ENCODE measurements around the gene INO80. TPM values are rescaled to one million over a fixed set of nuclear protein-coding genes. Genes with fewer than 3 reads are reported as not detected.

The INO80 gene
- total RNA-seq, 1 donor from 2014 or later, result 23.5 TPM

GRCh38 chr15:40981186-40981585 lies 134.9 kb downstream of the INO80 start:
- peaks cover 87 to 96% (median 93%) of the 10 kb centered on the region in 3 donors for H3K36me3 ChIP-seq (ENCODE audit: control insufficient read depth in 3 of 3, insufficient read depth in 3 of 3, low read length in 3 of 3)
- H3K27me3 ChIP-seq (ENCODE audit: control insufficient read depth in 3 of 3, insufficient read depth in 3 of 3, low read length in 3 of 3), result no peaks in the 10 kb centered on the region
- no peak overlapping the region for H3K4me3 ChIP-seq (ENCODE audit: low read length in 3 of 3)
- no peaks in the 10 kb centered on the region for H3K9me3 ChIP-seq (ENCODE audit: control insufficient read depth in 3 of 3, low read length in 3 of 3)
- H3K27ac ChIP-seq (ENCODE audit: low read depth, low read length), result no peak overlapping the region
- H3K9ac ChIP-seq (ENCODE audit: low read depth in 1 of 3, low read length in 3 of 3), result no peak overlapping the region
- H3K4me1 ChIP-seq (ENCODE audit: control insufficient read depth in 3 of 3, insufficient read depth in 3 of 3, low read length in 3 of 3), result no peaks in the 10 kb centered on the region

GRCh38 chr15:40978562-40978961 lies 137.5 kb downstream of the INO80 start:
- Histone ChIP-seq H3K4me3 (ENCODE audit: low read length in 3 of 3) (no peak overlapping the region), H3K36me3 (ENCODE audit: control insufficient read depth in 3 of 3, insufficient read depth in 3 of 3, low read length in 3 of 3) (peaks cover 63 to 71% (median 69%) of the 10 kb centered on the region in 3 donors), H3K27me3 (ENCODE audit: control insufficient read depth in 3 of 3, insufficient read depth in 3 of 3, low read length in 3 of 3) (no peaks in the 10 kb centered on the region), H3K9me3 (ENCODE audit: control insufficient read depth in 3 of 3, low read length in 3 of 3) (no peaks in the 10 kb centered on the region), H3K4me1 (ENCODE audit: control insufficient read depth in 3 of 3, insufficient read depth in 3 of 3, low read length in 3 of 3) (peaks cover 0 to 6% (median 0%) of the 10 kb centered on the region in 3 donors), H3K9ac (ENCODE audit: low read depth in 1 of 3, low read length in 3 of 3) (no peak overlapping the region), H3K27ac (ENCODE audit: low read depth, low read length) (no peak overlapping the region)

- H3K4me3 ChIP-seq (ENCODE audit: low read length in 3 of 3), result no peak overlapping the region
- H3K27ac ChIP-seq (ENCODE audit: low read depth, low read length), result no peak overlapping the region
- H3K9me3 ChIP-seq (ENCODE audit: control insufficient read depth in 3 of 3, low read length in 3 of 3), result no peaks in the 10 kb centered on the region
- peaks cover 0 to 6% (median 0%) of the 10 kb centered on the region in 3 donors for H3K4me1 ChIP-seq (ENCODE audit: control insufficient read depth in 3 of 3, insufficient read depth in 3 of 3, low read length in 3 of 3)
- peaks cover 61 to 68% (median 66%) of the 10 kb centered on the region in 3 donors for H3K36me3 ChIP-seq (ENCODE audit: control insufficient read depth in 3 of 3, insufficient read depth in 3 of 3, low read length in 3 of 3)
- H3K27me3 ChIP-seq (ENCODE audit: control insufficient read depth in 3 of 3, insufficient read depth in 3 of 3, low read length in 3 of 3), result no peaks in the 10 kb centered on the region
- H3K9ac ChIP-seq (ENCODE audit: low read depth in 1 of 3, low read length in 3 of 3), result no peak overlapping the region
Observed at GRCh38 chr15:40978141-40978540, 137.9 kb downstream of the INO80 start.

GRCh38 chr15:40976819-40977218 lies 139.3 kb downstream of the INO80 start:
- Histone ChIP-seq H3K4me3 (ENCODE audit: low read length in 3 of 3) (no peak overlapping the region), H3K36me3 (ENCODE audit: control insufficient read depth in 3 of 3, insufficient read depth in 3 of 3, low read length in 3 of 3) (peaks cover 49 to 54% (median 53%) of the 10 kb centered on the region in 3 donors), H3K9me3 (ENCODE audit: control insufficient read depth in 3 of 3, low read length in 3 of 3) (no peaks in the 10 kb centered on the region), H3K4me1 (ENCODE audit: control insufficient read depth in 3 of 3, insufficient read depth in 3 of 3, low read length in 3 of 3) (peaks cover 0 to 6% (median 0%) of the 10 kb centered on the region in 3 donors), H3K27ac (ENCODE audit: low read depth, low read length) (no peak overlapping the region), H3K9ac (ENCODE audit: low read depth in 1 of 3, low read length in 3 of 3) (no peak overlapping the region), H3K27me3 (ENCODE audit: control insufficient read depth in 3 of 3, insufficient read depth in 3 of 3, low read length in 3 of 3) (no peaks in the 10 kb centered on the region)

- H3K36me3 ChIP-seq (ENCODE audit: control insufficient read depth in 3 of 3, insufficient read depth in 3 of 3, low read length in 3 of 3), result peaks cover 29 to 35% (median 33%) of the 10 kb centered on the region in 3 donors
- H3K27me3 ChIP-seq (ENCODE audit: control insufficient read depth in 3 of 3, insufficient read depth in 3 of 3, low read length in 3 of 3), result no peaks in the 10 kb centered on the region
- no peak overlapping the region for H3K4me3 ChIP-seq (ENCODE audit: low read length in 3 of 3)
- H3K9ac ChIP-seq (ENCODE audit: low read depth in 1 of 3, low read length in 3 of 3), result no peak overlapping the region
- peaks cover 0 to 6% (median 0%) of the 10 kb centered on the region in 3 donors for H3K4me1 ChIP-seq (ENCODE audit: control insufficient read depth in 3 of 3, insufficient read depth in 3 of 3, low read length in 3 of 3)
- no peak overlapping the region for H3K27ac ChIP-seq (ENCODE audit: low read depth, low read length)
- no peaks in the 10 kb centered on the region for H3K9me3 ChIP-seq (ENCODE audit: control insufficient read depth in 3 of 3, low read length in 3 of 3)
Observed at GRCh38 chr15:40974879-40975278, 141.2 kb downstream of the INO80 start.

- H3K4me3 ChIP-seq (ENCODE audit: low read length in 3 of 3), result no peak overlapping the region
- peaks cover 3 to 11% (median 8%) of the 10 kb centered on the region in 3 donors for H3K4me1 ChIP-seq (ENCODE audit: control insufficient read depth in 3 of 3, insufficient read depth in 3 of 3, low read length in 3 of 3)
- H3K27ac ChIP-seq (ENCODE audit: low read depth, low read length), result no peak overlapping the region
- no peaks in the 10 kb centered on the region for H3K27me3 ChIP-seq (ENCODE audit: control insufficient read depth in 3 of 3, insufficient read depth in 3 of 3, low read length in 3 of 3)
- no peaks in the 10 kb centered on the region for H3K9me3 ChIP-seq (ENCODE audit: control insufficient read depth in 3 of 3, low read length in 3 of 3)
- H3K9ac ChIP-seq (ENCODE audit: low read depth in 1 of 3, low read length in 3 of 3), result no peak overlapping the region
- H3K36me3 ChIP-seq (ENCODE audit: control insufficient read depth in 3 of 3, insufficient read depth in 3 of 3, low read length in 3 of 3), result no peaks in the 10 kb centered on the region
Observed at GRCh38 chr15:40969363-40969762, 146.7 kb downstream of the INO80 start.

- Histone ChIP-seq H3K4me1 (ENCODE audit: control insufficient read depth in 3 of 3, insufficient read depth in 3 of 3, low read length in 3 of 3) (peaks cover 3 to 11% (median 8%) of the 10 kb centered on the region in 3 donors), H3K4me3 (ENCODE audit: low read length in 3 of 3) (no peak overlapping the region), H3K36me3 (ENCODE audit: control insufficient read depth in 3 of 3, insufficient read depth in 3 of 3, low read length in 3 of 3) (no peaks in the 10 kb centered on the region), H3K27me3 (ENCODE audit: control insufficient read depth in 3 of 3, insufficient read depth in 3 of 3, low read length in 3 of 3) (no peaks in the 10 kb centered on the region), H3K9me3 (ENCODE audit: control insufficient read depth in 3 of 3, low read length in 3 of 3) (no peaks in the 10 kb centered on the region), H3K27ac (ENCODE audit: low read depth, low read length) (no peak overlapping the region), H3K9ac (ENCODE audit: low read depth in 1 of 3, low read length in 3 of 3) (no peak overlapping the region)
Observed at GRCh38 chr15:40968290-40969085, 147.6 kb downstream of the INO80 start.

- Histone ChIP-seq H3K27ac (ENCODE audit: low read depth, low read length) (no peak overlapping the region), H3K27me3 (ENCODE audit: control insufficient read depth in 3 of 3, insufficient read depth in 3 of 3, low read length in 3 of 3) (no peaks in the 10 kb centered on the region), H3K36me3 (ENCODE audit: control insufficient read depth in 3 of 3, insufficient read depth in 3 of 3, low read length in 3 of 3) (no peaks in the 10 kb centered on the region), H3K9ac (ENCODE audit: low read depth in 1 of 3, low read length in 3 of 3) (no peak overlapping the region), H3K4me1 (ENCODE audit: control insufficient read depth in 3 of 3, insufficient read depth in 3 of 3, low read length in 3 of 3) (peaks cover 3 to 11% (median 8%) of the 10 kb centered on the region in 3 donors), H3K9me3 (ENCODE audit: control insufficient read depth in 3 of 3, low read length in 3 of 3) (no peaks in the 10 kb centered on the region), H3K4me3 (ENCODE audit: low read length in 3 of 3) (no peak overlapping the region)
Observed at GRCh38 chr15:40964634-40965033, 151.4 kb downstream of the INO80 start.

- Histone ChIP-seq H3K9me3 (ENCODE audit: control insufficient read depth in 3 of 3, low read length in 3 of 3) (no peaks in the 10 kb centered on the region), H3K4me1 (ENCODE audit: control insufficient read depth in 3 of 3, insufficient read depth in 3 of 3, low read length in 3 of 3) (peaks cover 3 to 11% (median 11%) of the 10 kb centered on the region in 3 donors), H3K36me3 (ENCODE audit: control insufficient read depth in 3 of 3, insufficient read depth in 3 of 3, low read length in 3 of 3) (no peaks in the 10 kb centered on the region), H3K27me3 (ENCODE audit: control insufficient read depth in 3 of 3, insufficient read depth in 3 of 3, low read length in 3 of 3) (no peaks in the 10 kb centered on the region), H3K27ac (ENCODE audit: low read depth, low read length) (no peak overlapping the region), H3K9ac (ENCODE audit: low read depth in 1 of 3, low read length in 3 of 3) (no peak overlapping the region), H3K4me3 (ENCODE audit: low read length in 3 of 3) (no peak overlapping the region)
Observed at GRCh38 chr15:40964006-40964405, 152.1 kb downstream of the INO80 start.

- H3K4me1 ChIP-seq (ENCODE audit: control insufficient read depth in 3 of 3, insufficient read depth in 3 of 3, low read length in 3 of 3), result peaks cover 9 to 19% (median 19%) of the 10 kb centered on the region in 3 donors
- no peak overlapping the region for H3K4me3 ChIP-seq (ENCODE audit: low read length in 3 of 3)
- no peak overlapping the region for H3K9ac ChIP-seq (ENCODE audit: low read depth in 1 of 3, low read length in 3 of 3)
- H3K36me3 ChIP-seq (ENCODE audit: control insufficient read depth in 3 of 3, insufficient read depth in 3 of 3, low read length in 3 of 3), result no peaks in the 10 kb centered on the region
- H3K27me3 ChIP-seq (ENCODE audit: control insufficient read depth in 3 of 3, insufficient read depth in 3 of 3, low read length in 3 of 3), result no peaks in the 10 kb centered on the region
- no peaks in the 10 kb centered on the region for H3K9me3 ChIP-seq (ENCODE audit: control insufficient read depth in 3 of 3, low read length in 3 of 3)
- no peak overlapping the region for H3K27ac ChIP-seq (ENCODE audit: low read depth, low read length)
Observed at GRCh38 chr15:40963201-40963600, 152.9 kb downstream of the INO80 start.
